Activated B cell treated with CpG ODN at 0.5 μM for 24 hours (primary cell): ENCODE results near the gene SLC40A1. TPM values are rescaled to one million over a fixed set of nuclear protein-coding genes. Genes with fewer than 3 reads are reported as not detected.

ENCODE experiments used
- ATAC-seq: fragments of 200-7000 bp; cut with Tn5 transposase; one replicate; pipeline ENCODE4 v1.10.0; 2021; ENCODE audit warnings: low read depth, mild to moderate bottlenecking, moderate library complexity
- CTCF ChIA-PET: fragments of 350-600 bp; sonication (Branson Sonifier 250); formaldehyde crosslinking; loops from one replicate; lab custom pipeline; 2021; ENCODE audit warnings: antibody characterized with exemption; lab: Charles Lee
- POLR2A ChIA-PET: fragments of 350-600 bp; sonication (Branson Sonifier 250); formaldehyde crosslinking; loops from one replicate; lab custom pipeline; 2021; ENCODE audit warnings: antibody characterized with exemption; lab: Charles Lee
- DNase-seq: peaks from one replicate; pipeline ENCODE4 v3.0.0; 2022
- H3K27ac Mint-ChIP-seq: one replicate; pipeline ENCODE4 v1.8.0; 2020; ENCODE audit warnings: mixed read lengths
- H3K27me3 Mint-ChIP-seq: one replicate; pipeline ENCODE4 v1.8.0; 2021; ENCODE audit warnings: mixed read lengths
- H3K36me3 Mint-ChIP-seq: one replicate; pipeline ENCODE4 v1.8.0; 2021; ENCODE audit warnings: low read depth, mixed read lengths
- H3K4me1 Mint-ChIP-seq: one replicate; pipeline ENCODE4 v1.8.0; 2021; ENCODE audit warnings: mixed read lengths
- H3K4me3 Mint-ChIP-seq: one replicate; pipeline ENCODE4 v1.8.0; 2020; ENCODE audit warnings: mild to moderate bottlenecking, mixed read lengths
- H3K9me3 Mint-ChIP-seq: one replicate; pipeline ENCODE4 v1.8.0; 2020; ENCODE audit warnings: mixed read lengths
- intact Hi-C: fragments of 100-400 bp; cut with micrococcal nuclease; formaldehyde crosslinking; loops from one replicate; pipeline ENCODE4 v1.15.1; 2024
- total RNA-seq: library from RNA; stranded (reverse); gene quantifications from 2 replicates; pipeline ENCODE4 v1.2.3, GENCODE V29; 2022
- TF ChIP-seq, protein P1 (sequence below): fragments of 200-600 bp; IDR thresholded peaks from one replicate; pipeline ENCODE4 v1.8.0; 2022; ENCODE audit warnings: antibody characterized with exemption, mild to moderate bottlenecking

SLC40A1 gene
- total RNA-seq, 1 donor from 2014 or later = 0.20 TPM

DNA sequence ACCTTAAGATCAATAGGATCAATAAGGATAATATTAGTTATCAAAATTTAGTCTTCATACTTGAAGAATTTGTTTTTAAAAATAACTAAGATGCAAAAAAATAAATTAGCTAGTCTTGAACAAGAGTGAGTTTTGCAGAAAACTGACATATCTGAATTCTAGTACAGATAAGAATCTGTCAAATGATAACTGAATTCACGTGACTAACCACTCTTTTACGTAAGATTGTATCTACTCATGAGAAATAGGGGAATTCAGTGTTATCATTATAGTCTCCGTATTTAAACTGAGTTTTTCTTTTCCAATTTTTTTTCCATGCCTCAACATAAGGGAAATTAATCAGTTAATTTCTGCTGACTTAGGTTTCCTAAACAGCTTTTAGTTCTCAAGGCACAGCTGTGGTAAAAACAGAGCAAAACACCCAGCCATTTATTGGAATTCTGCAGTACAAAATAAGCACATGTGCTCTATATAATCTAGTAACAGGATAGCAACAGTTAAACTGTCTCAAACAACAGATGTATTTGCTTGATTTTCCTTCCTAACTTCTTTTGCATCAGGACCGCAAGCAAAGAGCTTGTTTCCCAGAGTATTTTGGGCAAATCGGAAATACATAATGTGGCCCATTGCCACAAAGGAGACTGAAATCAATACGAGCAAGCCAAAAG, 19.1 kb downstream of the SLC40A1 start:
- POLR2A ChIA-PET = no interaction called here

DNA sequence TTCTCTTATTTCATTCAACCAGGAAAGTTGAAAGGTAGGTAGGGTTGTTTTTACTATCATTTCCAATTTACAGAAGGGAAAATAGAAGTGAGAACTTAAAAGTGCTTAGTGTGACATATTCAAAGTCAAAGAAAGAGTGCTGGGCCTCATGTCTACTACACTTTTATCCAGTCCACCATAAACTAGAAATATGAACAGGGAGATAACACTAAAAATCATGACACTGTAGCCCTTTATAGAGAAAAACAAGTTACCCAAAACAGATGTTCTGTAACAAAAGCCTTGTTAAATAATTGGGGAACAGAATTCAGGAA, 20.4 kb downstream of the SLC40A1 start:
- no peaks in the 10 kb centered on the region for H3K9me3 Mint-ChIP-seq
- DNase-seq (no peak), ATAC-seq (no peak)
- H3K27ac Mint-ChIP-seq = no peak overlapping the region
- ChIA-PET POLR2A (no interaction called here), CTCF (no interaction called here)
- no peaks in the 10 kb centered on the region for H3K36me3 Mint-ChIP-seq
- H3K4me3 Mint-ChIP-seq = no peak overlapping the region
- H3K27me3 Mint-ChIP-seq = peaks cover 8% of the 10 kb centered on the region
- intact Hi-C loops = no loop called here
- peaks cover 2% of the 10 kb centered on the region for H3K4me1 Mint-ChIP-seq
- TF ChIP-seq, protein P1, sequence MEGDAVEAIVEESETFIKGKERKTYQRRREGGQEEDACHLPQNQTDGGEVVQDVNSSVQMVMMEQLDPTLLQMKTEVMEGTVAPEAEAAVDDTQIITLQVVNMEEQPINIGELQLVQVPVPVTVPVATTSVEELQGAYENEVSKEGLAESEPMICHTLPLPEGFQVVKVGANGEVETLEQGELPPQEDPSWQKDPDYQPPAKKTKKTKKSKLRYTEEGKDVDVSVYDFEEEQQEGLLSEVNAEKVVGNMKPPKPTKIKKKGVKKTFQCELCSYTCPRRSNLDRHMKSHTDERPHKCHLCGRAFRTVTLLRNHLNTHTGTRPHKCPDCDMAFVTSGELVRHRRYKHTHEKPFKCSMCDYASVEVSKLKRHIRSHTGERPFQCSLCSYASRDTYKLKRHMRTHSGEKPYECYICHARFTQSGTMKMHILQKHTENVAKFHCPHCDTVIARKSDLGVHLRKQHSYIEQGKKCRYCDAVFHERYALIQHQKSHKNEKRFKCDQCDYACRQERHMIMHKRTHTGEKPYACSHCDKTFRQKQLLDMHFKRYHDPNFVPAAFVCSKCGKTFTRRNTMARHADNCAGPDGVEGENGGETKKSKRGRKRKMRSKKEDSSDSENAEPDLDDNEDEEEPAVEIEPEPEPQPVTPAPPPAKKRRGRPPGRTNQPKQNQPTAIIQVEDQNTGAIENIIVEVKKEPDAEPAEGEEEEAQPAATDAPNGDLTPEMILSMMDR = no peak

More for the DNA sequence above, 19.1 kb downstream of the SLC40A1 start:
- H3K4me1 Mint-ChIP-seq = peaks cover 2% of the 10 kb centered on the region
- TF ChIP-seq, protein P1 = no peak
- no peaks in the 10 kb centered on the region for H3K36me3 Mint-ChIP-seq
- no peak for ATAC-seq
- DNase-seq = no peak
- intact Hi-C loops = no loop called here
- no peaks in the 10 kb centered on the region for H3K9me3 Mint-ChIP-seq
- H3K4me3 Mint-ChIP-seq = no peak overlapping the region
- CTCF ChIA-PET = no interaction called here
- H3K27ac Mint-ChIP-seq = no peak overlapping the region
- H3K27me3 Mint-ChIP-seq = peaks cover 6% of the 10 kb centered on the region

DNA sequence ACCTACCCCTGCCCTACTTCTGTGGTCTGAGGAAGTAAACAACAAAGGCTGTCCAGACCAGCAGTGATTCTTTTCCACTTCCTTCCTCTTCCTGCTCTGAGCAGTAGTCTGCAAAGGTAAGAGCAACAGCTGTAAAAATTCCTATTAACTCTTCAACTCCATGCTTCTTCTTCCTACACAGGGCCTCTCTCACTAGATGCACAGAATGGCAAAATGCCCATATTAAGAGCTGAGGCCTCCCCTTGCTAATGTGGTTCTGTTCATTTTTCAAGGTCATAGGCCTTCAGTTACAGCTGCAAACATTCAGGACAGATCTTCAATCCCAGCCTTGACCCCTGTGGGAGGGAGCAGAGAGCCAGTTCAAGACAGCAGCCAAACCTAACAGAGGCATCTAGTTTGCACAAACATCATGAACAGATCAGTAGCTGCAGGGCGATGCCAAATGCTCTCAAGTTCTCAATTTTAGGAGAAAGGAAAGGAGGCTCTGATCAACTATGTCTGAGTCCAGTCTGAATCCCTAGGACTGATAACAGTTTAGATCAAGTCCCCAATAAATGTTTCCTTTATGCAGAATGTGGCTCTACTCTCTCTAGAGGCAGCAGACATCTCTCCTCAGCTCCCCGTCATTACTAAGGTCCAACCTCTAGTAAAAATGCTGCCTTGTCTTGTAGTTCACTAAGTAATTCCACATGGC, 20.9 kb downstream of the SLC40A1 start:
- DNase-seq (no peak), ATAC-seq (no peak)
- TF ChIP-seq, protein P1 = no peak
- ChIA-PET CTCF (no interaction called here), POLR2A (no interaction called here)
- Mint-ChIP-seq H3K9me3 (no peaks in the 10 kb centered on the region), H3K36me3 (no peaks in the 10 kb centered on the region), H3K27ac (no peak overlapping the region), H3K4me3 (no peak overlapping the region), H3K4me1 (peaks cover 2% of the 10 kb centered on the region), H3K27me3 (peaks cover 6% of the 10 kb centered on the region)
- intact Hi-C loops = no loop called here

DNA sequence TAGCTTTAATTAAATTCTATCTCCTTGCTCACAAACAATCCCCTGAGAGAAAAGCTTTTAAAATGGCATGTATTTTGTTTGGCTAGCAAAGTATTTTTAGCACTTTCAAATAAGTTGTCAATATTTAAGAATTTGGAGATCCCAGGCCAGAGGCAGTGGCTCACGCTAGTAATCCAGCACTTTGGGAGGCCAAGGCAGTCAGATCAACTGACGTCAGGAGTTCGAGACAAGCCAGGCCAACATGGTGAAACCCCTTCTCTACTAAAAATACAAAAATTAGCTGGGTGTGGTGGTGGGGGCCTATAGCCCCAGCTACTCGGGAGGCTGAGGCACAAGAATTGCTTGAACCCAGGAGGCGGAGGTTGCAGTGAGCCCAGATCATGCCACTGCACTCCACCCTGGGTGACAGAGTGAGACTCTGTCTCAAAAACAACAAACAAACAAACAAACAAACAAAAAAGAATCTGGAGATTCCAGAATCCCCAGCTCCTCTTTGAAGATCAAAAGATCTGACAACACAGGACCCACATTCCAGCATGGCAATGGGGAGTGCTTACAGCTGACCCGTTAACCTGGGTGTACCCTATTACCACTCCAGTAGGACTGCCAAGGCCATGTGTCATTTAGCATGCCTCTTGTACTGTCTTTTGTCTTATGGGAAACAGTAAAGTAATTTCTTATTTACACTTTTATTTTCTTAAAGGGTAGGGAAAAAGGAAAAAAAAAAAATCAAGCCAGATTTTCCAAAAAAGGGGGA, 21.9 kb downstream of the SLC40A1 start:
- ATAC-seq = no peak
- DNase-seq = no peak
- no peak overlapping the region for H3K4me3 Mint-ChIP-seq
- POLR2A ChIA-PET = no interaction called here
- H3K36me3 Mint-ChIP-seq = no peaks in the 10 kb centered on the region
- H3K4me1 Mint-ChIP-seq = peaks cover 2% of the 10 kb centered on the region
- CTCF ChIA-PET = no interaction called here
- no peaks in the 10 kb centered on the region for H3K9me3 Mint-ChIP-seq
- no peak overlapping the region for H3K27ac Mint-ChIP-seq
- intact Hi-C loops = no loop called here
- TF ChIP-seq, protein P1 = no peak
- H3K27me3 Mint-ChIP-seq = peaks cover 6% of the 10 kb centered on the region

DNA sequence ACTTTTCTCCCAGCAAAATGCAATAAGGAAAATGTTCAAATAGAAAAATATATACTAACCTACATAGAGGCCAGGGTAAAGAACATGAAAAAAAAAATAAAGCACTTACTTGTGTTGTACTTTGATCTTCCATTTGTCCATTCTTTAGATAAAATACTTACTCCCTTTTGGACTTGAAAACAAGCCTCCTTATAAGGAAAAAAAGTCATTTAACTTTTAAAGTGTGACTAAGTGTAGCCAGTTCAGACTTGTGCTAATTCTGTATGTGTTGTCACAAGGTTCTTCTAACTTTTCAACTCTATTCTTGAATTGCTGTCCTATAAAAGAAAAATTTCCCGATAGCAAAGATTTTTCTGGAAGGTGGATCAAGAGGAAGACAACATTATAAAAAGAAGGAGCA, 23.2 kb downstream of the SLC40A1 start:
- peaks cover 2% of the 10 kb centered on the region for H3K4me1 Mint-ChIP-seq
- intact Hi-C loops = no loop called here
- H3K4me3 Mint-ChIP-seq = no peak overlapping the region
- no peak for ATAC-seq
- no peaks in the 10 kb centered on the region for H3K36me3 Mint-ChIP-seq
- POLR2A ChIA-PET = no interaction called here
- CTCF ChIA-PET = no interaction called here
- DNase-seq = no peak
- H3K9me3 Mint-ChIP-seq = no peaks in the 10 kb centered on the region
- H3K27ac Mint-ChIP-seq = no peak overlapping the region
- H3K27me3 Mint-ChIP-seq = peaks cover 6% of the 10 kb centered on the region
- TF ChIP-seq, protein P1 = no peak
